Measurements from ENCODE around the gene PBXIP1.

DNA sequence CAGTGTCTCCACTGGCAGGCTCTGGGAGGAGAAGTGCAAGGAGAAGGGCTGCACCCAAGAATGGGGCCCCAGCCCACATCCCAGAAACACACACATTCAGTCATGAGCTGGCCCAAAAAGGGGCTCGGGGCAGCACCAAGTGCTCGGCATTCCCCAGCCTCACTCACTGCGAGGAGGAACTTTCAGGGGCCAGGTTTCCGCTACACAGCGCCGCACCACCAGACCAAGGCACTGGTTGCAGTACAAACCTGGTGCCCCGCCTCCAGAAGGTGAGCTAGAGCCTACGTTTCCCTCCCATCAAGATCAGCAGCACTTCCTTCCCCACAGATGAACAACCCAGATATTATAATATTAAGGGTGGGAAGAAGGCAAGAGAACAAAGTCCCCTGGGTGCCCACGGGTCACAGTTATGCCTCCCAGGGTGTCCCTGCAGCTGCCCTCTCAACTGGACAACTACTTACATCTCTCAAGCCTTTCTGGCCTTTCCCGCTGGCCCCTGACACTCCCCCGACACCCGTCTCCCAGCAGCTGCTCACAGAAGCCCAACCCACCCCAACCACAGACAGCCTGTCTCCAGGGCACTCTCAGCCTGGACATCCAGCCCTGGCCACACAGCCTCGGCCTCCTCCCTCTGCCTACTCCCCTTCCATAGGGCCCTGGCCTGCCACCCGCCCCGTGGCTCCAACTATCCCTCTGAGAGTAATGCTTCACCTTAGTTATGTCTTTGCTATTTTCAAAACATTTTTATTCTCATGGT lies 3.8 kb downstream of the PBXIP1 start:
- TF ChIP-seq POLR2A (IDR thresholded peaks at IDR 0.05; ENCODE audit: low read depth, low read length) (no peak), POLR2AphosphoS5 (IDR thresholded peaks at IDR 0.05; ENCODE audit: low read depth, low read length) (no peak), TAF1 (IDR thresholded peaks at IDR 0.05; ENCODE audit: borderline replicate concordance, low read depth, low read length) (no peak)
